Measurements from ENCODE around the gene CLIC5.

- TF ChIP-seq CTCF (conservative IDR thresholded peaks at IDR 0.05; ENCODE audit: low read length): no peak
- no peak for TF ChIP-seq EZH2phosphoT487 (IDR thresholded peaks at IDR 0.05; ENCODE audit: borderline replicate concordance, low read depth, low read length)
These were observed 25.5 kb downstream of the CLIC5 start for GRCh38 chr6:45990162-45990561.
